Suppressor macrophage treated with lipopolysaccharide for 1 hour (primary cell): ENCODE results near the gene TFF3.

Source experiments
- DNase-seq, 3 donors: peaks; one replicate each; pipeline ENCODE4 v3.0.0-alpha.2; 2020 to 2022

The TFF3 gene

DNA sequence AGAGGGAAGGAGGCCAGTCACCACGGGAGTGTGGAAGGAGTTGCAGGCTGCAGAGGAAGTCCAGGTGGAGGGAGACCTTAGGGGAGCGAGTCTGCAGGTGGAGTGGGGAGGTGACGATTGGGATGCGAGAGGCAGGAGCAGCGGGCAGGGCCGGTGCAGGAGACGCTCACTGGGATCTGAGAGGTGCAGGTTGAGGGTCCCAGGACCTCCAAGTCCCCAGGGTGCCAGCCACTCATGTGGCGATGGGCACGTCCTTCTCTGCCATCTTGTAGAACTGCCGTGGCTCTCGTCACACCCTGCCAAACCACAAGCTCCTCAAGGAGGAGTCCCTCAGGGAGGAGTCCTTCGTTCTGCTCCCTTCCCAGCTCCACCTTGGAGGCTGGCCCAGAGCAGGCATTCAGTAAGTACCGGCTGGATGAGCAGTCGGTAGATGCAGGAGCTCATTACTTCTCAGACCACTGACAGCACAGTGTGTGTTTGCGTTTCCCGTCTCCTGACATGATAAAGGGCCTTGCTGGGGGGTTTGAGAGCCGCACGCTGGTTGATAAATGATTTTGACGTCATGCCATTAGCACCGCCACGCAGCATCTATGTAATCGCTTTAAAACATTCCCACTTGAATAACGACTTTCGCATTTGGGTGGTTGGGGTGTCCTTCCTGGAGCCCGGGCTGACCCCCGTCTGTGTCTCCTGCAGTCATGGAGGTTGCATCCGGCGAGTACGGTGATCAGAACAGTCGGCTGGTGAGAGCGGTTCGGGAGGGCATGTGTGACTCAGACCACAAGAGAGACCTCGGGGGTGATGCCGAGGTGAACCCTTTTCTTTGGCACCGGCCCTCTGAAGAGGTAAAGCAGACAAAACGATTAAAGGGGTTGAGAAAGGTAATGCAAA is 27.8 kb downstream of the TFF3 start:
- no peak for DNase-seq

DNA sequence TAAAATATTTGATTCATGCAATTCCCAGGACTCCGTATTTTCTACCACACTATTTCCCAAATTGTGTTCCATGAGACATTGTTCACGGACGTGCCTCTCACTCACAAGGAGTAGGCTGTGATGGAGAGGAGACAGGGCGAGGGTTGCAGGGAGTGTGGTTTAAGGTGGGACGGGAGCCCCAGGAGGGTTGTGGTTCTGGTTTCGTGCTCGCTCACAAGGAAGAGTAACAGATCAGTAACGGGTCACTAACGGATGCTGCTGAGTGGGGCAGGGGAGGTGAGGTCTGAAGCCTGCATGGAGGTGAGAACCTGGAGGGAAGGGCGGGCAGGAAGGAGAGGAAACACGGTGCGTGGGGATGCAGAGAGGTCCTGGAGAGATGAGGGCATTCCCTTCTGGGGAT is 28.8 kb downstream of the TFF3 start:
- DNase-seq, result no peak

DNA sequence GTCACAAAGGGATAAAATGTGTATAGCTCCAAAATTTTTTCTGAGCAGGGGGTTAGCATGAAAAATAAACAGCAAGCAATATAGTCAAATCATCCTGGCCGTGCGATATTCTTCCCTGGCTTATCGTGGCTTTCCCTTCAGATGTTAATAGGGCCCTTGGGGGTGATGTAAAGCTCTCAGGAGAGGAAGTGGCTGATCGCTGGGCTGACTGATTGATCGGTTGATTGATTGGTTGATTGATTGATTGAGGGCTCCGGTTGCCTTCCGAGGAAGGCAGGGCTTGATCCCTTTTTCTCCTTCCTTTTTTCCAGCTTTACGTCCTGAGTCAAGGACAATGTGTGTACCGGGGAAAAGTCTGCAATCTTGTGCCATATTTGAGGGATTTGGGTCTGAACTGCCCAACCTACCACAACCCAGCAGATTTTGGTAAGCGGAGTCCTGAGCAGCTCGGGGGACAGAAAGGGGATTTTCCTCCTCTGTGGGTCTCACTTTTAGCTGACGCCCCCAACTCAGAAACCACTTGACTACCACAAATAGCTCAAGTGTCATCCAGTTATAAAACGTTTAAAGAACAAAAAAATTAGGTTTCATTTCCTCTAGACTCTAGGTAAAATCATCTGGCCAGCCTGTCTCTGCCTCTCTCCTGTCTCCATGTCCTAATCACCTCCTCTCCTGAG is 29.5 kb downstream of the TFF3 start:
- no peak for DNase-seq

DNA sequence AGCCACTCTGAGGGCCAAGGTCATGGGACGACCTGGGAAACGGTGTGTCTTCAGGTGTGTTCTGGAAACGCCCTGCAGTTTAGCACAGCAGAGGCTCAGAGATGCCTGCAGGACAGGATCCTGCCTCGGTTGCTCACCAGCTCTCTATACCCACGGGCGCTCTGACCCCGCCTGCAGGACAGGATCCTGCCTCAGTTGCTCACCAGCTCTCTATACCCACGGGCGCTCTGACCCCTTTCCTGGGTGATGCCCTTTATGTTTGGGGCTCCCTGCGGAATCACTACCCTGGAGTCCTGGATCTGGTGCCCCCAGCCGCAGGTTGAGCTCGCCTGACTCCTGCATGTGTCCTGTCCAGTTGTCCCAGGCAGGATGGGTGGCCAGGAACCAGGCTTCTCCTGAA is 32.5 kb downstream of the TFF3 start:
- DNase-seq, result no peak

DNA sequence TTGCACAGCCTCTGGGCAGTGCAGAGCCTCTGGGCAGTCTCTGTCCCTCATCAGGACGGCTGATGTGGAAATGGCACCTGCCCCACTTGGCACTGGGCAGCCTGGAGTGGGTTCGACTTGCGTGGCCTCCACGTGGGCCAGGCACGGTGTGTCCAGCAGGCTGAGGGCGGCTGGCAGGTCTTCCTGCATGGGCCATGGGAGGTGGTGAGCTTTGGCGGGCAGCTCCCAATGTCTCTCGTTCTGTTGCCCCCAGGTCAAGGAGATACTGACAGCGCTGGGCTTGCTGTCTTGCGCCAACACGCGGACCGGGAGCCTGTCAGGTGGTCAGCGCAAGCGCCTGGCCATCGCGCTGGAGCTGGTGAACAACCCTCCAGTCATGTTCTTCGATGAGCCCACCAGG is 33.2 kb downstream of the TFF3 start:
- no peak for DNase-seq

DNA sequence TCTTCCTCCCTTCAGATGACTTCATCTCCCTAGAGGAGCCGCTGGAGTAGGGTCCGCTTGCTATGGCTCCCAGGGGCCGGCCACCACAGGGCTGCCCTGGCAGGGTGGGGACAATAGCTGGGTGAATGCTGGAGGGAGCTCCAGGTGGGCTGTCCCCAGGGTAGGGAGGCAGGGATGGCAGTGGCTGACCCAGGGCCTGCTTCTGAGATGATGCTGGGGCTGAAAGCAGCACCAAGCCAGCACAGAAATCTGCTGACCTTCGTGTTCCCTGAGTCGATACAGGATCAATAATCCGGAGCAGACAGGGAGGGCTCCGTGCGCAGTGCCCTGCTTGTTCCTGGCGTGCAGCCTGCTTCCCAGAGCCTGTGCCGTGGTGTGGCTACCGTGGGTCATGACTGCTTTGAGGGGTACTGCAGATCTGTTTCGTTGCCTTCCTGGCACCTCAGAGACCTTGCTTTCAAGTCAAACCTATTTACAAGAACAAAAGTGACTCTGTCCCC is 34.0 kb downstream of the TFF3 start:
- DNase-seq, result no peak

DNA sequence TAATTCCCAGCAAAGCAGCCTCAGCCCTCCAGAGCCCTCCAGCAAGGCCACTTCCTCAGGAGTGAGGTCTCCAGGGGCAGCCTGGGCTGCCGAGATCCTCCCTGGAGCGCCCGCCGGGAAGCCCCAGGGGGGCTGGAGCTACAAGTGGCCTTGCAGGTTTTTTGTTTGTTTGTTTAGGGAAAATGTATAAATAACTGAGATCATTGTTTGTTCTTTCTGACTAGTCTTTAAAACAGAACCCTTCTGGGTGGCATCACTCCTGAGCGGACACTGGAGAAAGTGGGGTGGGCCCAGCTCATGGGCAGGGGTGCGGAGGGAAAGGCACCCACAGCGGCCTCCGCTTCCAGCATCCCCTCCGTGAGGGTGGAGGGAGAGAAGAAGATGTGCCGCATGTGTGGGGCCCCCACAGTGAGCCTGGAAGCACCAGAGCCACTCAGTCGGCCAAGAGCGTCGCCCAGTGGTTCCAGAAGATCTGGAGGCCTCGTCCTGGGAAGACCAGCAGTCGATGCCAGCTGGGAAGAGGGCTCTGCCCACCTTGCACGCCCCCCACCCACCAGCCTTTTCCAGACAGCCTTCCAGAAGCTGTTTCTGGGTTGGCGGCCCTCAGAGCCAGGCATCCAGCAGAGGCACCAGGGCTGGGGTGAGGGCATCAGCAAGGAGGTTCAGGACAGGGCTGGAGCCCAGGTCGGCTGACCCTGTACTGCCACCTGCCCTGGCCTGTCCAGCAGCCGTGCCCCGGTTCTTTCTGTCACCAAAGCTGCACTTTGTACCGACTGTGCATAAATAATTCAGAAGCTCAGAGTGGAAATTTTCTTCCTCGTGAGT is 34.6 kb downstream of the TFF3 start:
- DNase-seq, result no peak

DNA sequence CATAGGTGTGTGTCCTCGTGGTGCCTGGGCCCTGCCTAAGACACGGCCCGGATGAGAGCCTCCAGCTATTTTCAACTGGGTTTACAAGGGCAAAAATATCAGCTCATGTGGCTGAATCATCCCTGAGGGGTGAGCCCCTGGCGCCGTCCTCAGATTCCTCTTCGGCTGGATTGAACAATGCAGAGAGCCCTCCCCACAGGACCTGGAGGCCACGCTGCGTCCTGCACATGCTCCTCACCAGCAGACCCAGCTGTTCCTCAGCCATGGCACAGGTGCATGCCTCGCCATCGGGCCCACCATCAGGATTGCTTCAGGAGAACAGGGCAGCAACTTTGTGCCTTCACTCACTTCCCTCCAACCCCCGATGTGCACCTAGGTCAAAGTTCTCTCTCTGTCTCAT is 35.3 kb downstream of the TFF3 start:
- DNase-seq, result no peak

DNA sequence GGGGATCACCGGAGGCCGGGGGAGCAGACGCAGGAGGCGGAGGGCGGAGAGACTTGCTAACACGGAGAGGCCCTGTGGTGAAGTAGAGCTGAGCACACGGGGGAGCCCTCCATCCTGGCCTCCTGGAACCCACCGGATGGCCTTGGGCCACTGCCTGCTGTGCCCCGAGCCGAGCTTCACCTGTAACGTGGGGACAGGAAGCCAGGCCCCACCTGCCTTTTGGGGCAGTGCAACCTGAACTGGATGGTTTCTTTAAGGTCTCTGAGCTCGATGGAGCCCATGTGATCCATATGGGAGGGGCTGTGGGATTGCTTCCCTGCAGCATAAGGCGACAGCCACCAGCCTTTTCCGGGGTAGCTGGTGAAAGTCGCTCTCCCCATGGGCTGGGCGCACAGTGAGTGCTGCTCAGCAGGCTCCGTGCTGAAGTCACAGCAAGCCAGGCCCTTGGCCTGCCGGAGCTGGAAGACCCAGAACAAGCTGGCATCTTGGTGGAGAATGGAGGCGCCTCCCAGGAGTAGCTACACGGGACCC is 35.8 kb downstream of the TFF3 start:
- no peak for DNase-seq

DNA sequence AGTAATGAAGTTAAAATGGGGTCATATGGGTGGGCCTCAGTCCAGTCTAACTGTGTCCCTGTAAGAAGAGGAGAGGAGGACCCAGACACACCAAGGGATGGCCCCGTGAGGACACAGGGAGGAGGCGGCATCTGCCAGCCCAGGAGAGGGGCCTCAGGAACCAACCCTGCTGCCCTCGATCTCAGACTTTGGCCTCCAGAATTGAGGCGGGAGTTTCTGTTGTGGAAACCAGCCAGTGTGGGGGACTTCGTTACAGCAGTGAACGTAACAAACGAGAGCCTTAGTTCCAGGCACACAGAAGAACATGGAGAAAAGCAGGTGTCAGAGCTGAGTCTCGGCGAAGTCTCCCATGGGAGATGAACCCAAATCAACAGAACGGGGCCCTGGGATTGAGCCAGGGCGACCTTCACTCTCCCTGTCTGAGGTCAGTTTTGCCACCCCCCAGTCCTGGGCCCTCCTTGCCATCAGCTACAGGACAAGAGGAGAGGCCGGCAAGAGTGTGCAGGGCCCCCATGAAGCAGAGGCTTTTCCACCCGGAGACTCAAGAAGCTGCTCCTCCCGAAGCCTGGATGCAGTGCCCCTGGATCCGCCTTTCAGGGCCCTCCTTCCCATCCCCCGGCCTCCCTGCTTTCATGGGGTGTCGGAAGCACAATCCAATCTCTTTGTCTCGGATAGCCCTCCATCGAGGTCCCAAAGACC is 36.6 kb downstream of the TFF3 start:
- no peak for DNase-seq

DNA sequence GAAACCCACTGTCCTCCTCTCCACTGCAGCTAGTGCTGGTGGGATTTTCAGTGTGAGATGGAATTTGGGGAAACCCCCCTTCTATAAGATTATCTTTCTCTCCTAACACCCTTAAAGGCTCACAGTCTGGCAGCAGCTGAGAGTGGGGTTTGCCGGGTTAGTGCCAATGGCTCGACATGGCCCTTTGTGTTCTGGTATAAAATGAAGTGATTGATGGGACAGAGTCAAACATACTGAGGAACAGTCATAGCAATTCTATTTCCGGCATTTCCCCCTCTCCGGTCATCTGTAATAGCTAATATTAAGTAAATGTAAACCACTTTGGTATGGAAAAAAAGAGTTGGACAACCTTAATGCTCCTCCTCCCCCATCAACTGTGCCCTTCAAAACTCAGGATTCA is 37.6 kb downstream of the TFF3 start:
- DNase-seq, result no peak

DNA sequence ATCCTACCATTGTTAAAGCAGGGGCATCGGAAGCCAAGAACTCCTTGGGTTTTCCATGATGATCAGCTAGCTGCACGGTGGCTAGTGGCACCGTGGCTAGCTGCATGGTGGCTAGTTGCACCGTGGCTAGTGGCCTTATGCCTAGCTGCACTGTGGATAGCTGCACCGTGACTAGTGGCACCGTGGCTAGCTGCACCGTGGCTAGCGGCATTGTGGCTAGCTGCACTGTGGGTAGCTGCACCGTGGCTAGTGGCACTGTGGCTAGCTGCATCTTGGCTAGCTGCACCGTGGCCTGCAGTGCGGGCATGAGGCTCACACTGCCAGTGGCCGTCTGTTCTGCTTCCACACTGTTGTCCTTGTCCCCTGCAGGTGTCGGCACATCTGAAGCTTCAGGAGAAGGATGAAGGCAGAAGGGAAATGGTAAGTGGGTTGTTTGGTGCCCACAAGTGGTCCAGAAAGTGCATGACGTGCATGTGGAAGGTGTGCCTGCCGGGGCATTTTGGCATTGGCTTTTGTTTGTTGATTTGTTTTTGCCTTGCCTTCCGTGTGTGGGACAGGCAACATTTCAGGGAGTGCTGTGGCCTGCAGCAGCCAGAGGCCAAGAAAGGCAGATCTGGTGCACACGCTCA is 38.6 kb downstream of the TFF3 start:
- DNase-seq, result no peak

DNA sequence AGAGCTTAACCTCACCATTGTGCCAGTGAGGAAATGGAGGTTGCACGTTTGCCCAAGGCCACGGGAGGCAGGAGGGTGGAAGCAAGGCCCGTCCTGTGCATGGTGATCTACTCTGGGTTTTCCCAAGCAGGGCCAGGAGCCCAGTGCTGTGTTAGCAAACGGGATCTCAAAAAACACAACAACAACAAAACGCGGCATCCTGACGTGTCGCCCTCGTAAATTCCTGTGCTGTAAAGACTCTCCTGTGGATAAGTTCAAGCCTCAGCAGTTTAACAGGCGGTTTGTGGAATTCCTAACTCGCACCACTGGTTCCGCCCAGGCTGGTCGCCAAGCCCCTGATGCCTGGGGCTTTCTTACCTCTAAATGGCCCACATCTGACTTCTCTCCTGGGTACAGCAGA is 39.1 kb downstream of the TFF3 start:
- no peak for DNase-seq

DNA sequence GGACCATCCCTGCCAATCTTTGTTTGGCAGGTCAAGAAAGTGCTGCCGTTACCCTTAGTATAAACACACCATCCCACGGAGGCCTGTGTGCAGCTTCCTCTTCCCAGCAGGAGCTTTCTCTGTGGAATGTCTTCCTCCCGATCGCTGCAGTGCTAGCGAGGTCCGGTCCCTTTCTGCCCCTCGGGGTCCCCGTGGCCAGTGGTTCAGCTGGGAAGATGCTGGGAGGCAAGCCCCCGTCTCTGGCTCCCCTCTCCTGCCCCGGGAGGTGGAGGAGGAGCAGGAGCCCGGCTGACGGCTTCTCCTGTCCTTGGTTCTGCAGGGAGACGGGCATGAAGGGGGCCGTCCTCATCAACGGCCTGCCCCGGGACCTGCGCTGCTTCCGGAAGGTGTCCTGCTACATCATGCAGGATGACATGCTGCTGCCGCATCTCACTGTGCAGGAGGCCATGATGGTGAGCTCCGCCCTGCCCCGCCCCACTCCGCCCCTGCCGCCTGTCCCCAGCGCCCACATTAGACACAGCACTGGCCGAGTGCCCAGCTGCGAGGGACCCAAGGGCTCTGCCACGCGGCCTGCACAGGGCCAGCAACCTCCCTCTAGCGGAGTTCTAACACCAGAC is 42.1 kb downstream of the TFF3 start:
- no peak for DNase-seq

DNA sequence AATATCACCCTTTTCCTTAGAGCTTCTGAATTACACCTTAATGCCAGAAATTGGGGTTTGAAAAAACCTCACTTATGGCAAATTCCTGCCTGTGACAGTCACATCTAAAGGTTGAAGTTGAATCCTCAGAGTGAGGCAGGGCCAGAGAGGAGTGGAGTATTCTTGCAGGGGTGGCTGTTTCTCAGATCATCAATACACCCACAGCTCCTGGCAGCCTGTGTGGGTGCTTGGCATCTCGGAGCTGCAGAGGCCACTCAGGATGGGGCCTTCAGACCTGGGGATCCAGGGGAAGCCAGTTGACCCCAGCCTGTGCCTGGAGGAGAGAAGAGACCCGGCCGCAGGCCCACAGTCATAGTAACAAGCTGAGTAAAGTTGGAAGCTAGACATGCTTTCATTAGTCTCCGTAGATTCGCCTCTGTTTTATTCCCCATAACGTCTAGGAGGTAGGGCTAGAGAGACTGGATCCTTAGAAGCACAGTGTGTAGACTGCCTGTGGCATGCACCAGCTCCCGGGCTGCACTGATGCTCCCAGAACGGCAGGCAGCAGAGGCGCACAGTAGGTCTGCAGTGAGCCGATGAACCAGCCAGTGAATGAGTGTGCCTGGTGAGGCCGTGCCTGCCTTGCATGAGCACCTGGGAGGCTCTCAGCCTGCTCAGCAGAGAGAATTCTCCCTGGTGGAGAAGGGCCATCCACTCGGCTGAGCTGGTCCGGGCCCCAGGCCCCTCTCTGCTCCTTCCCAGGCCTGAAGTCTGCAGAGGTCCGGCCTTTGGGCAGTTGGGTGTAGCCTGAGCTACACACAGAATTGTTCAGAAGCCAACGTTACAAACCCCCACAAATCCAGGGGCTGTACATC is 42.9 kb downstream of the TFF3 start:
- no peak for DNase-seq

DNA sequence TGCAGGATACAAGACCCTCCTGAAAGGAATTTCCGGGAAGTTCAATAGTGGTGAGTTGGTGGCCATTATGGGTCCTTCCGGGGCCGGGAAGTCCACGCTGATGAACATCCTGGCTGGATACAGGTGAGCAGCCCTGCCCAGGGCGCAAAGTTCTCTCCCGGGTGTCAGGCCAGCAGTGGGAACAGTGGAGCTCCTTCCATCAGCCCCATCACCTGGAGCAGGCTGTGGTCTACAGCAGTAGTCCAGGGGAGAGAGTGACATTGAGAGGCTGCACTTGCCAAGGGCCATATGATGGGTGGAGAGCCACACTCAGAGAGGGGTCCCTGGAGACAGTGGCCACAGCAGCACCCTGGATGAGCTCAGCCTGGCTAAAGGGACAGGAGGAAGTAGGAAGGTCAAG is 44.1 kb downstream of the TFF3 start:
- no peak for DNase-seq

DNA sequence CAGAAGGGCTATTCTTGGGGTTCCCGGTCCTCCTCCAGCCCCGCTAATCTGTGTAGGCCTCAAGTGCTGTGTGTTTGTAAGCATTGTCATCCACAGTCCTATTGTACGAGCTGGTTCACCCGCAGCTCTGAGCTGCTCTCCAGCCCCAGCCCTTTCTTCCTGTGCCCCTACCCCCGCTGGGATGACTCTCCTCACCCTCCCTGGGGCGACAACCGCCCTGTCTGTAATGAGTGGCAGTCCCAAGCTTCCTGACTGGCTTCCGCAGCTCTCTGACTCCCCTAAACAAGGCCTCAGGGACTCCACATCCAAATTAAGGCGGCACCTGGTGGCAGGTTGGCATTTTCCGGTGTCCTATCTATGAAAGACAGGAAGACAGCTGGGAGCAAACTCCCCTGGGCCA is 45.8 kb downstream of the TFF3 start:
- no peak for DNase-seq

DNA sequence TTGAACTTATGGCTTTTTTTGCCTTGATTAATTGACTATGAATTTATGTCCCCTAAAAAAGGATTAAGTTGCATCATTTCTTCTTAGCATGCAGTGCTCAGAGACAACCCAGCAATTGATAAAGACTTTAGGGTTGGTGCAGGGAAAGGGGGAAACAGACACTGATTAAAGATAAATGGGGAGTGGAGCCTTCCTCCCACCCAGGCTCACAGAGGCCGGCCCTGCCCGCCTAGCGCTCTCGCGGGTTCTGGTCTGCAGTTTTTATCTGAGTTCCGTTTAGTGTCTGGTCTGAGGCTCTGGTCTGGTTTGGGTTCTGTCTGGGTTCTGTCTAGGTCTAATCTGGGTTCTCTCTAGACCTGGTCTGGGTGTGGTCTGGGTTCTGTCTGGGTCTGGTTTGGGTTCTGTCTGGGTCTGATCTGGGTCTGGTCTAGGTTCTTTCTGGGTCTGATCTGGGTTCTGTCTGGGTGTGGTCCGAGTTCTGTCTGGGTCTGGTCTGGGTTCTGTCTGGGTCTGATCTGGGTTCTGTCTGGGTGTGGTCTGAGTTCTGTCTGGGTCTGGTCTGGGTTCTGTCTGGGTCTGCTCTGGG is 48.1 kb downstream of the TFF3 start:
- DNase-seq, result no peak

DNA sequence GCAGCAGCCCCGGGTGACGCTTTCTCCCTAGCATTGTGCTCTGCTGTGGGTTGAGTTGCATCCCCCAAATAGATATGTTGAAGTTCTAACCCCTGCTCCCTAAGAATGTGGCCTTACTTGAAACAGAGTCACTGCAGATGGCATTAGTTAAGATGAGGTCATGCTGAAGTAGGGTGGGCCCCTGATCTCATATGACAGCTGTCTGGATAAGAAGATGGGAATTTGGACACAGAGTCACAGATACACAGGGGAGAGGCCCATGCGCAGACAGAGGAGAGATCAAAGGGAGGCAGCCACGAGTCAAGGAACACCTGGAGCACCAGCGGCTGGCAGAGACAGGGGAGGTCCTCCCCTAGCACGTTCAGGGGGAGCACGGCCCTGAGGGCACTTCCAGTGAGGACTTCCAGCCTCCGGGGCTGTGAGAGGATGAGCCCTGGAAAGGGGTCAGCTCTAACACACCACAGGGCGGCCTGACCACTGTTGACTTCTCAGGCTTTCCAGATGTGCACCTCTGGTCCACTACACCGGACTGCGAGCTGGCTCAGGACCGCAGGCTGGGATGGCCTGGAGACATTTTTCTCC is 49.9 kb downstream of the TFF3 start:
- DNase-seq, result no peak
